HG03442 (cell line): ENCODE results near the gene SUGT1.

Source experiments
- ATAC-seq: cut with Tn5 transposase; IDR thresholded peaks from one replicate; pipeline ENCODE4 v1.9.1; 2021; ENCODE audit warnings: mild to moderate bottlenecking, moderate library complexity; ENCODE audit not compliant: unreplicated experiment

SUGT1 gene

GRCh38 chr13:52736891-52737290 lies 84.3 kb downstream of the SUGT1 start:
- ATAC-seq = no peak

- no peak for ATAC-seq
Observed at GRCh38 chr13:52737451-52737850, 84.8 kb downstream of the SUGT1 start.

- ATAC-seq = no peak
Observed at GRCh38 chr13:52737965-52738364, 85.3 kb downstream of the SUGT1 start.

GRCh38 chr13:52738719-52739467 lies 86.3 kb downstream of the SUGT1 start:
- ATAC-seq = no peak

GRCh38 chr13:52739468-52740071 lies 86.9 kb downstream of the SUGT1 start, which contains the start of gene CNMD:
CNMD (minus strand) TSS chr13:52739820; CDS start chr13:52739701, 119 bp downstream.
- no peak for ATAC-seq

GRCh38 chr13:52743569-52743968 lies 90.9 kb downstream of the SUGT1 start:
- ATAC-seq = no peak

- ATAC-seq = no peak
Observed at GRCh38 chr13:52743988-52744387, 91.4 kb downstream of the SUGT1 start.

- ATAC-seq = no peak
Observed at GRCh38 chr13:52744842-52745375, 92.3 kb downstream of the SUGT1 start.

GRCh38 chr13:52746141-52746540 lies 93.5 kb downstream of the SUGT1 start:
- ATAC-seq = no peak

GRCh38 chr13:52749419-52749818 lies 96.8 kb downstream of the SUGT1 start:
- ATAC-seq = no peak
